HepG2 (cell line): ENCODE measurements around the gene RASA3. TPM values are rescaled to one million over a fixed set of nuclear protein-coding genes. Genes with fewer than 3 reads are reported as not detected.

Source experiments
- CHD4 ChIP-seq: fragments of 200-600 bp; sonication (generic); IDR thresholded peaks from 2 replicates; pipeline ENCODE4 v1.7.0; 2017; ENCODE audit warnings: mild to moderate bottlenecking, low read length, borderline replicate concordance
- DPF2 ChIP-seq: sonication (generic); formaldehyde crosslinking; IDR thresholded peaks from 2 replicates; pipeline ENCODE4 v1.4.0; 2020; ENCODE audit warnings: mild to moderate bottlenecking, low read depth, missing genetic modification reagents, borderline replicate concordance
- ELF4 ChIP-seq: sonication (generic); formaldehyde crosslinking; IDR thresholded peaks from 2 replicates; pipeline ENCODE4 v1.5.0; 2020; ENCODE audit warnings: missing genetic modification reagents, mild to moderate bottlenecking, moderate library complexity, borderline replicate concordance
- EZH2 ChIP-seq: conservative IDR thresholded peaks from 2 replicates; pipeline ENCODE4 v1.6.1; 2012; ENCODE audit warnings: mild to moderate bottlenecking, low read depth, low read length, moderate library complexity
- GPN1 ChIP-seq: sonication (generic); formaldehyde crosslinking; IDR thresholded peaks from 2 replicates; pipeline ENCODE4 v1.5.1; 2020; ENCODE audit warnings: missing genetic modification reagents, borderline replicate concordance
- HMG20A ChIP-seq: IDR thresholded peaks from 2 replicates; pipeline ENCODE4 v1.6.1; 2016; ENCODE audit warnings: borderline replicate concordance
- KAT2B ChIP-seq: fragments of 150-350 bp; IDR thresholded peaks from 2 replicates; pipeline ENCODE4 v1.6.1; 2014; ENCODE audit warnings: low read depth, low read length, borderline replicate concordance
- MTA1 ChIP-seq: sonication (generic); formaldehyde crosslinking; IDR thresholded peaks from 2 replicates; pipeline ENCODE4 v1.4.0; 2020; ENCODE audit warnings: missing genetic modification reagents, mild to moderate bottlenecking, borderline replicate concordance
- NFYB ChIP-seq: sonication (generic); formaldehyde crosslinking; IDR thresholded peaks from 2 replicates; pipeline ENCODE4 v1.4.0; 2020; ENCODE audit warnings: missing genetic modification reagents
- NR1H2 ChIP-seq: sonication (generic); formaldehyde crosslinking; IDR thresholded peaks from 2 replicates; pipeline ENCODE4 v1.8.1; 2022; ENCODE audit warnings: low read depth, missing genetic modification reagents, borderline replicate concordance
- POLR2G ChIP-seq: fragments of 200-400 bp; formaldehyde crosslinking; IDR thresholded peaks from 2 replicates; pipeline ENCODE4 v1.6.1; 2018; ENCODE audit warnings: mild to moderate bottlenecking, low read depth, low read length, moderate library complexity
- REXO4 ChIP-seq: sonication (generic); formaldehyde crosslinking; IDR thresholded peaks from 2 replicates; pipeline ENCODE4 v1.8.0; 2022; ENCODE audit warnings: missing genetic modification reagents, mild to moderate bottlenecking, borderline replicate concordance
- SIN3B ChIP-seq: fragments of 150-350 bp; IDR thresholded peaks from 2 replicates; pipeline ENCODE4 v1.6.1; 2014; ENCODE audit warnings: low read length
- TOPORS ChIP-seq: sonication (generic); formaldehyde crosslinking; IDR thresholded peaks from 2 replicates; pipeline ENCODE4 v1.8.0; 2023; ENCODE audit warnings: mild to moderate bottlenecking, missing genetic modification reagents
- ZNF383 ChIP-seq: sonication (generic); formaldehyde crosslinking; IDR thresholded peaks from 2 replicates; pipeline ENCODE4 v1.4.0; 2020; ENCODE audit warnings: missing genetic modification reagents, mild to moderate bottlenecking, borderline replicate concordance
- ZNF432 ChIP-seq: sonication (generic); formaldehyde crosslinking; IDR thresholded peaks from 2 replicates; pipeline ENCODE4 v1.5.0; 2020; ENCODE audit warnings: missing genetic modification reagents, mild to moderate bottlenecking, borderline replicate concordance
- ZNF552 ChIP-seq: sonication (generic); formaldehyde crosslinking; IDR thresholded peaks from 2 replicates; pipeline ENCODE4 v1.9.0; 2022; ENCODE audit warnings: missing genetic modification reagents, mild to moderate bottlenecking, borderline replicate concordance
- ZNF577 ChIP-seq: sonication (generic); formaldehyde crosslinking; IDR thresholded peaks from 2 replicates; pipeline ENCODE4 v1.4.0; 2020; ENCODE audit warnings: mild to moderate bottlenecking, low read depth, missing genetic modification reagents, borderline replicate concordance
- ZNF605 ChIP-seq: sonication (generic); formaldehyde crosslinking; IDR thresholded peaks from 2 replicates; pipeline ENCODE4 v1.8.0; 2022; ENCODE audit warnings: mild to moderate bottlenecking, missing genetic modification reagents
- ZNF629 ChIP-seq: sonication (generic); formaldehyde crosslinking; conservative IDR thresholded peaks from 2 replicates; pipeline ENCODE4 v1.5.0; 2020; ENCODE audit warnings: missing genetic modification reagents
- ZSCAN12 ChIP-seq: sonication (generic); formaldehyde crosslinking; IDR thresholded peaks from 2 replicates; pipeline ENCODE4 v1.9.0; 2021; ENCODE audit warnings: mild to moderate bottlenecking, missing genetic modification reagents
- polyA plus RNA-seq, 8 experiments: library from polyadenylated mRNA; depleted of rRNA in 3 of 8; stranded (reverse) in 7 of 8; unstranded in 1 of 8; fragments of >200 nt; fragmentation: Illumina TruSeq in 4 of 8; extraction: Trizol in 4 of 8; gene quantifications; 2 replicates each; pipeline versions ENCODE4 v1.2.1 to v1.2.3, GENCODE V29; 2011 to 2016; ENCODE audit warnings: low read depth in 4 of 8, missing spikeins in 1 of 8, mixed read lengths in 1 of 8; ENCODE audit not compliant: insufficient read depth in 1 of 8
- total RNA-seq, 5 experiments: library from RNA; depleted of rRNA; stranded (reverse); fragments of >200 nt; fragmentation: Illumina TruSeq; extraction: Trizol; gene quantifications; 2 replicates each; pipeline ENCODE4 v1.2.3, GENCODE V29; 2016; ENCODE audit warnings: low read depth in 1 of 5
- TF ChIP-seq, protein P1 (sequence below): sonication (generic); formaldehyde crosslinking; IDR thresholded peaks from 2 replicates; pipeline ENCODE4 v1.9.0; 2022; ENCODE audit warnings: low read depth, missing genetic modification reagents

RASA3 gene
- total and polyA plus RNA-seq, 2 of the 13 experiments (the other 11 are each of a cell fraction or from before 2014, with no cell fraction given): 0.05 TPM; not detected in 1

DNA sequence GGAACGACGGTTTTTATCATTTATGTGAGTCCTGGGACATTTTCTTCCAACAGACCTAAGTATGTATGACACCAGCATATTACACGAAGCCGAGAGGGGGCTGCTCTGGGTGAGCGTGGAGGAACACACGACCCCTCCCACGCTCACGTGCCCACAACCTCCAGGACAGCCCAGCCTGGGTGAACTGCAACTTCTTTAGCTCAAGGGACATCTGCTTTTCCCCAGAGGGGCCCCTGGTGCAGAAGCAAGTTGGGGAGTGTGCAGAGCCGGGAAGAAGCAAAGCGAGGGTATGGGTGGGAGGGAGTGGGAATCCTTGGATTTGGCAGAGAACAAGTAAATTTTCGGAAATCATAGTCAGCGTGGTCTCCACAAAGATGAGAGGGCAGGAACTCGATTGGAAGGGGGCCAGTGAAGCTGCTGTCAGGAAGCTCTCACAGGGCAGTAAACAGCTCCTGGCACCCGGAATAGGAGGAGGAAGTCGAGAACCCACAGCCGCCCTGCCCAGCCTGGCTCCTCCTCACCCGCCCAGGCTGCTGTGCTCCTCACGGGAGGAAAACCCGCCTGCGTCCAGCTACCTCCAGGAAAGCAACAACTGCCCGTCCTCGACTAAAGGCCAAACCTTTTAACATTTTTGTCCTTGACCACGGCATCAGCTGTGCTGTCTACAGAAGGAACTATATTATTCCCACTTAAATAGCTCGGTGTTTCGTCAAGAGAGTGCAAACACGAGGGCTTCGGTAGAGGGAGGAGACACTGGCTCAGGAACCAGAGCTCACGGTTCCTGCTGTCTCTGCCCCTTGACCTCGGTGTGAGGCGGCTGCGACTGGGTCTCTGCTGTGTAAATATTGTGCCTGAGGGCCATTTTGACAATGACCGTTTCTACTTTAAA is 29.5 kb upstream of the RASA3 start (continued):
- no peak for TF ChIP-seq ZNF552 (CRISPR knock-in tag)
- no peak for TF ChIP-seq TOPORS
- TF ChIP-seq MTA1 (CRISPR knock-in tag): 0 out of 2 replicates have a peak, but pooled peaks have one; percentile 41
- no peak for TF ChIP-seq ZNF383 (CRISPR knock-in tag)
- TF ChIP-seq CHD4: no peak
- TF ChIP-seq, protein P1, sequence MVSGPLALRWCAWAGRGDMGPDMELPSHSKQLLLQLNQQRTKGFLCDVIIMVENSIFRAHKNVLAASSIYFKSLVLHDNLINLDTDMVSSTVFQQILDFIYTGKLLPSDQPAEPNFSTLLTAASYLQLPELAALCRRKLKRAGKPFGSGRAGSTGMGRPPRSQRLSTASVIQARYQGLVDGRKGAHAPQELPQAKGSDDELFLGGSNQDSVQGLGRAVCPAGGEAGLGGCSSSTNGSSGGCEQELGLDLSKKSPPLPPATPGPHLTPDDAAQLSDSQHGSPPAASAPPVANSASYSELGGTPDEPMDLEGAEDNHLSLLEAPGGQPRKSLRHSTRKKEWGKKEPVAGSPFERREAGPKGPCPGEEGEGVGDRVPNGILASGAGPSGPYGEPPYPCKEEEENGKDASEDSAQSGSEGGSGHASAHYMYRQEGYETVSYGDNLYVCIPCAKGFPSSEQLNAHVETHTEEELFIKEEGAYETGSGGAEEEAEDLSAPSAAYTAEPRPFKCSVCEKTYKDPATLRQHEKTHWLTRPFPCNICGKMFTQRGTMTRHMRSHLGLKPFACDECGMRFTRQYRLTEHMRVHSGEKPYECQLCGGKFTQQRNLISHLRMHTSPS (CRISPR knock-in tag): no peak
- no peak for TF ChIP-seq NR1H2 (CRISPR knock-in tag)
- TF ChIP-seq HMG20A (CRISPR knock-in tag): 0 out of 2 replicates have a peak, but pooled peaks have one; percentile 14
- no peak for TF ChIP-seq GPN1
- TF ChIP-seq EZH2: no peak
- TF ChIP-seq KAT2B: no peak
- TF ChIP-seq ZSCAN12 (CRISPR knock-in tag): no peak
- no peak for TF ChIP-seq NFYB (CRISPR knock-in tag)
- TF ChIP-seq ZNF605 (CRISPR knock-in tag): no peak
- no peak for TF ChIP-seq DPF2
- TF ChIP-seq ZNF577 (CRISPR knock-in tag): no peak
- no peak for TF ChIP-seq POLR2G
- TF ChIP-seq ELF4: no peak
- TF ChIP-seq ZNF629: no peak
- TF ChIP-seq ZNF432 (CRISPR knock-in tag): no peak
- no peak for TF ChIP-seq SIN3B
- TF ChIP-seq REXO4 (CRISPR knock-in tag): no peak
